Ureter (tissue), 1 donor: ENCODE results near the gene LRRC10B. TPM values are rescaled to one million over a fixed set of nuclear protein-coding genes. Genes with fewer than 3 reads are reported as not detected.

Experiments used
- DNase-seq: peaks from one replicate; pipeline ENCODE4 v3.0.0-alpha.2; 2020; ENCODE audit warnings: low spot score
- total RNA-seq: library from RNA; stranded (reverse); gene quantifications from one replicate; pipeline ENCODE4 v1.2.4, GENCODE V29; 2023
- donor health status: DM: yes; HTN: yes; CAD: no.

LRRC10B gene
- total RNA-seq, 1 donor from 2014 or later, result 0.89 TPM

GRCh38 chr11:61509043-61510029 is 787 bp downstream of the LRRC10B start:
- peak; percentile 53 for DNase-seq

- DNase-seq, result no peak
Observed at GRCh38 chr11:61510166-61510919, 1.8 kb downstream of the LRRC10B start.

- DNase-seq, result no peak
Observed at GRCh38 chr11:61510974-61511373, 2.4 kb downstream of the LRRC10B start.

- DNase-seq, result no peak
Observed at GRCh38 chr11:61511383-61511782, 2.8 kb downstream of the LRRC10B start.

GRCh38 chr11:61512435-61512834 is 3.9 kb downstream of the LRRC10B start:
- no peak for DNase-seq

- no peak for DNase-seq
Observed at GRCh38 chr11:61513143-61513765, 4.7 kb downstream of the LRRC10B start.

GRCh38 chr11:61514050-61514917 is 5.7 kb downstream of the LRRC10B start:
- DNase-seq, result no peak

GRCh38 chr11:61515686-61516085 is 7.1 kb downstream of the LRRC10B start:
- DNase-seq, result no peak

- DNase-seq, result no peak
Observed at GRCh38 chr11:61516191-61516590, 7.6 kb downstream of the LRRC10B start.

- no peak for DNase-seq
Observed at GRCh38 chr11:61516675-61517572, 8.4 kb downstream of the LRRC10B start.

- DNase-seq, result no peak
Observed at GRCh38 chr11:61518032-61518795, 9.7 kb downstream of the LRRC10B start.

GRCh38 chr11:61522881-61523280 is 14.3 kb downstream of the LRRC10B start:
- no peak for DNase-seq

- no peak for DNase-seq
Observed at GRCh38 chr11:61524446-61524845, 15.9 kb downstream of the LRRC10B start.

GRCh38 chr11:61524963-61525587 is 16.5 kb downstream of the LRRC10B start:
- DNase-seq, result no peak

GRCh38 chr11:61526229-61526628 is 17.7 kb downstream of the LRRC10B start:
- no peak for DNase-seq

GRCh38 chr11:61526956-61527731 is 18.6 kb downstream of the LRRC10B start:
- no peak for DNase-seq

GRCh38 chr11:61528114-61528513 is 19.6 kb downstream of the LRRC10B start:
- DNase-seq, result no peak
